ENCODE measurements around the gene NRG3.

The NRG3 gene

GRCh38 chr10:82908096-82908495 lies 1033.1 kb downstream of the NRG3 start:
- H3K9me2 ChIP-seq (ENCODE audit: low read depth, low read length), result no peaks in the 10 kb centered on the region
- no peaks in the 10 kb centered on the region for H3K36me3 ChIP-seq (ENCODE audit: insufficient read depth, low read length)
- H3K9ac ChIP-seq (ENCODE audit: low read length), result no peak overlapping the region
- H3K79me2 ChIP-seq (ENCODE audit: insufficient read depth, low read length), result no peaks in the 10 kb centered on the region
- H3K27me3 ChIP-seq (ENCODE audit: insufficient read depth, low read length), result no peaks in the 10 kb centered on the region
- H3K9me3 ChIP-seq (ENCODE audit: low read length), result no peaks in the 10 kb centered on the region
- H3K4me3 ChIP-seq (ENCODE audit: low read depth, low read length, poor library complexity, severe bottlenecking), result no peak overlapping the region
- H2AFZ ChIP-seq (ENCODE audit: low read length), result no peak overlapping the region
- no peaks in the 10 kb centered on the region for H3K4me1 ChIP-seq (ENCODE audit: insufficient read depth, low read length, severe bottlenecking)
- no peak for TF ChIP-seq EZH2 (IDR thresholded peaks at IDR 0.05; ENCODE audit: borderline replicate concordance, low read length)
- no peak overlapping the region for H3K4me2 ChIP-seq (ENCODE audit: low read length)
- no peaks in the 10 kb centered on the region for H3F3A ChIP-seq (ENCODE audit: insufficient read depth, low read length)
- no peaks in the 10 kb centered on the region for H4K20me1 ChIP-seq (ENCODE audit: insufficient read depth, low read length)
- H3K27ac ChIP-seq (ENCODE audit: low read depth, low read length, poor library complexity, severe bottlenecking), result no peak overlapping the region

GRCh38 chr10:82908751-82909150 lies 1033.8 kb downstream of the NRG3 start:
- H3K79me2 ChIP-seq (ENCODE audit: insufficient read depth, low read length), result no peaks in the 10 kb centered on the region
- no peak overlapping the region for H3K4me3 ChIP-seq (ENCODE audit: low read depth, low read length, poor library complexity, severe bottlenecking)
- no peak overlapping the region for H3K4me2 ChIP-seq (ENCODE audit: low read length)
- no peak overlapping the region for H3K27ac ChIP-seq (ENCODE audit: low read depth, low read length, poor library complexity, severe bottlenecking)
- H3K9me2 ChIP-seq (ENCODE audit: low read depth, low read length), result no peaks in the 10 kb centered on the region
- H3F3A ChIP-seq (ENCODE audit: insufficient read depth, low read length), result no peaks in the 10 kb centered on the region
- TF ChIP-seq EZH2 (IDR thresholded peaks at IDR 0.05; ENCODE audit: borderline replicate concordance, low read length), result no peak
- TF ChIP-seq, protein P1, sequence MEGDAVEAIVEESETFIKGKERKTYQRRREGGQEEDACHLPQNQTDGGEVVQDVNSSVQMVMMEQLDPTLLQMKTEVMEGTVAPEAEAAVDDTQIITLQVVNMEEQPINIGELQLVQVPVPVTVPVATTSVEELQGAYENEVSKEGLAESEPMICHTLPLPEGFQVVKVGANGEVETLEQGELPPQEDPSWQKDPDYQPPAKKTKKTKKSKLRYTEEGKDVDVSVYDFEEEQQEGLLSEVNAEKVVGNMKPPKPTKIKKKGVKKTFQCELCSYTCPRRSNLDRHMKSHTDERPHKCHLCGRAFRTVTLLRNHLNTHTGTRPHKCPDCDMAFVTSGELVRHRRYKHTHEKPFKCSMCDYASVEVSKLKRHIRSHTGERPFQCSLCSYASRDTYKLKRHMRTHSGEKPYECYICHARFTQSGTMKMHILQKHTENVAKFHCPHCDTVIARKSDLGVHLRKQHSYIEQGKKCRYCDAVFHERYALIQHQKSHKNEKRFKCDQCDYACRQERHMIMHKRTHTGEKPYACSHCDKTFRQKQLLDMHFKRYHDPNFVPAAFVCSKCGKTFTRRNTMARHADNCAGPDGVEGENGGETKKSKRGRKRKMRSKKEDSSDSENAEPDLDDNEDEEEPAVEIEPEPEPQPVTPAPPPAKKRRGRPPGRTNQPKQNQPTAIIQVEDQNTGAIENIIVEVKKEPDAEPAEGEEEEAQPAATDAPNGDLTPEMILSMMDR (IDR thresholded peaks at IDR 0.05; ENCODE audit: low read length), result no peak
- H3K9ac ChIP-seq (ENCODE audit: low read length), result no peak overlapping the region
- H3K27me3 ChIP-seq (ENCODE audit: insufficient read depth, low read length), result no peaks in the 10 kb centered on the region
- no peaks in the 10 kb centered on the region for H3K36me3 ChIP-seq (ENCODE audit: insufficient read depth, low read length)
- H3K9me3 ChIP-seq (ENCODE audit: low read length), result no peaks in the 10 kb centered on the region
- no peak overlapping the region for H2AFZ ChIP-seq (ENCODE audit: low read length)
- peaks cover 3% of the 10 kb centered on the region for H3K4me1 ChIP-seq (ENCODE audit: insufficient read depth, low read length, severe bottlenecking)
- no peaks in the 10 kb centered on the region for H4K20me1 ChIP-seq (ENCODE audit: insufficient read depth, low read length)

DNA sequence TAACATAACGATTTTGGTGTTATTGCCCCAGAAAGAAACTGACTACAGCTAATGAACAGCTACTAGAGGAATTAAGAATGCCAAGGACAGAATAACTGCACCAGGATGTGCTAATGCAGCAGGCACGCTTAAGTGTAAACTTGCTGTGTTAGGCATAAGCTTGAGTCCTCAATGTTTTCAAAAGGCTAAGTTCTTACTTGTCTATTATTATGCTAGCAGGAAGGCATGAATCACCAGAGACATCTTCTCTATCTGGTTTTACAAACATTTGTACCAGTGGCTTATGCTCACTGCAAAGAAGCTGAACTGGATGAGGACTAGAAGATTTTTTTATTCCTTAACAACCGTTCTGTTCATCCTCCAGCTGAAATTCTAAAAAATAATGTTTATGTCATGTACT lies 1035.3 kb downstream of the NRG3 start:
- no peak overlapping the region for H2AFZ ChIP-seq (ENCODE audit: low read length)
- H3K4me1 ChIP-seq (ENCODE audit: insufficient read depth, low read length, severe bottlenecking), result peaks cover 17% of the 10 kb centered on the region

More for the DNA sequence above, 1035.3 kb downstream of the NRG3 start:
- Histone ChIP-seq H3K79me2 (ENCODE audit: insufficient read depth, low read length) (no peaks in the 10 kb centered on the region), H3K27me3 (ENCODE audit: insufficient read depth, low read length) (no peaks in the 10 kb centered on the region), H3K27ac (ENCODE audit: low read depth, low read length, poor library complexity, severe bottlenecking) (no peak overlapping the region), H3K9ac (ENCODE audit: low read length) (no peak overlapping the region), H3K4me3 (ENCODE audit: low read depth, low read length, poor library complexity, severe bottlenecking) (no peak overlapping the region), H4K20me1 (ENCODE audit: insufficient read depth, low read length) (no peaks in the 10 kb centered on the region), H3K9me3 (ENCODE audit: low read length) (no peaks in the 10 kb centered on the region), H3F3A (ENCODE audit: insufficient read depth, low read length) (no peaks in the 10 kb centered on the region), H3K9me2 (ENCODE audit: low read depth, low read length) (no peaks in the 10 kb centered on the region), H3K4me2 (ENCODE audit: low read length) (no peak overlapping the region), H3K36me3 (ENCODE audit: insufficient read depth, low read length) (no peaks in the 10 kb centered on the region)
- no peak for TF ChIP-seq EZH2 (IDR thresholded peaks at IDR 0.05; ENCODE audit: borderline replicate concordance, low read length)
- TF ChIP-seq, protein P1 (IDR thresholded peaks at IDR 0.05; ENCODE audit: low read length), result no peak
